HG03378 (cell line): ENCODE data around the gene SNRPA.
"Not testable (repeated sequence)": the region's sequence is repeated elsewhere in the genome, so short reads cannot be mapped to it uniquely, and the experiment has no call there.

Experiments used
- ATAC-seq: cut with Tn5 transposase; IDR thresholded peaks from one replicate; pipeline ENCODE4 v1.9.1; 2021; ENCODE audit warnings: mild to moderate bottlenecking, moderate library complexity; ENCODE audit not compliant: unreplicated experiment

The SNRPA gene

GRCh38 chr19:40721140-40721486, 29.9 kb upstream of the SNRPA start:
- no peak for ATAC-seq

DNA sequence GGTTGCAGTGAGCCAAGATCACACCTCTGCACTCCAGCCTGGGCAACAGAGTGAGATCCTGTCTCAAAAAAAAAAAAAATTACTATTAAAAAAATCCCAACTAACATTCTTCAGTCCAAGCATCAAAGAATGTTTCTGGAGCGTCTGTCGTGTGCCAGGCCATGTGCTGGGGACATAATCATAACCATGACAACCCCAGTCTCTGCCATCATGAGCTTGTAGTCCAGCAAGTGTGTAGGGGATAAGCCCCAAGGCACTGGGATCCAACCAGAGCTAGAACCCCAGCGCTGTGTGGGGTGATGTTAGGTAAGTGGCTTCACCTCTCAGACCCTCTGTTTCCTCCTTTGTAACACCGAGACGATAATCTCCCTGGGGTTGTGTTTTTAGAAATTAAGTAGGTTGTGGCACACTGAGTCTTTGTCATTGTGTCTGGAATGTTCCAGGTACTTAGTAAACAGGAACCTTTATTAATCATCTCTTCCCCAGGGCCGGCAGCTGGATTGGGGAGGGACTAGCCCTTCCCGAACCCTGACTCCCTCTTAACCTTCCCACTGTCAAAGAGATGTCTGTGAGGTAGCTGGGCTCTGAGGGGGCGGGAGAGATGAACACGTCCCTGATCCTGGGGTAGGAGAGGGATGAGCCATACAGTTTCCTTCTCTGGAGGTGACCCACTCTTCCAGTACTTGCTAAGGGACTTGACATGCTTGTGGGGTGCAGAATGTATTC, 28.9 kb upstream of the SNRPA start:
- no peak for ATAC-seq

GRCh38 chr19:40723661-40724254, 27.2 kb upstream of the SNRPA start:
- ATAC-seq = no peak

- no peak for ATAC-seq
Observed at GRCh38 chr19:40724315-40724714, 26.7 kb upstream of the SNRPA start.

GRCh38 chr19:40724855-40725254, 26.1 kb upstream of the SNRPA start:
- ATAC-seq = no peak

GRCh38 chr19:40726279-40726678, 24.7 kb upstream of the SNRPA start:
- ATAC-seq = no peak

- ATAC-seq = not testable (repeated sequence)
Observed at GRCh38 chr19:40730065-40730464, 20.9 kb upstream of the SNRPA start.

GRCh38 chr19:40732304-40732703, 18.7 kb upstream of the SNRPA start:
- ATAC-seq = not testable (repeated sequence)

DNA sequence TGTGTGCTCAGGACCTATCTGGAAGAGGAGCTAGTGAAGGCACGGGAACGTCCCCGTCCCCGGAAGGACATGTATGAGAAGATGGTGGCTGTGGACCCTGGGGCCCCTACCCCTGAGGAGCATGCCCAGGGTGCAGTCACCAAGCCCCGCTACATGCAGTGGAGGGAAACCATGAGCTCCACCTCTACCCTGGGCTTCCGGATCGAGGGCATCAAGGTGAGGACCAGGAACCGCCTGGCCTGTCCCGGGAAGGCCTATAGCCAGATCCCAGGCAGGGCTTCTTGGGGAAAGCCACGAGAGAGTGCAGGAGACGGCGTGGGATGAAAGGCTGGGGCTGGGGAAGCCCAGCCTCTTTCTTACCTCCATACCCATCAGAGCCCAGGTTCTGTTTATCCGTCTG, 17.9 kb upstream of the SNRPA start:
- no peak for ATAC-seq

DNA sequence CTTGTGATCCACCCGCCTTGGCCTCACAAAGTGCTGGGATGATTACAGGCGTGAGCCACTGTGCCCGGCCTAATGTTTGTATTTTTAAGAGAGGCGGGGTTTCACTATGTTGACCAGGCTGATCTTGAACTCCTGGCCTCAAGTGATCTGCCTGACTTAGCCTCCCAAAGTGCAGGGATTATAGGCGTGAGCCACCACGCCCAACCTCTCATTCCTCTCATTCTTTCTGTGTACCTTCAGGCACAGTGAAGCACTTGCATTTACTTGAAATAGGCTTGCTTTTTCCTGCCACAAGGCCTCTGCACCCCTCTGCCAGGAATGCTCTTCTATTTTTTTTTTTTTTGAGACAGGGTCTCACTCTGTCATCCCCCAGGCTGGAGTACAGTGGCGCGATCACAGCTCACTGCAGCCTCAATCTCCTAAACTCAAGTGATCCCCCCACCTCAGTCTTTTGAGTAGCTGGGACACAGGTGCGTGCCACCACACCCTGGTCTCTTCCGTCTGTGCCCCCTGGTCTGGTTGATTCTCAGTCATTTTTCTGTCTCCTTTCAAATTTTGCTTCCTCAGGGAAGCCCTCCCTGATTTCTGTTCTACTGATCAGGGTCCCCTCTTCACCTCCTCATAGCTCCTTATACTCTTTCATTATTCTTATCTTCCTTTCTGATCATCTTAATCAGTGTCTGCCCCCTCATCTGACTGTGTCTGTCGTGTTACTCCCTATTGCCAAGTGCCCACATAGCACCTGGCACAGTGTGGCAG, 15.8 kb upstream of the SNRPA start:
- no peak for ATAC-seq

DNA sequence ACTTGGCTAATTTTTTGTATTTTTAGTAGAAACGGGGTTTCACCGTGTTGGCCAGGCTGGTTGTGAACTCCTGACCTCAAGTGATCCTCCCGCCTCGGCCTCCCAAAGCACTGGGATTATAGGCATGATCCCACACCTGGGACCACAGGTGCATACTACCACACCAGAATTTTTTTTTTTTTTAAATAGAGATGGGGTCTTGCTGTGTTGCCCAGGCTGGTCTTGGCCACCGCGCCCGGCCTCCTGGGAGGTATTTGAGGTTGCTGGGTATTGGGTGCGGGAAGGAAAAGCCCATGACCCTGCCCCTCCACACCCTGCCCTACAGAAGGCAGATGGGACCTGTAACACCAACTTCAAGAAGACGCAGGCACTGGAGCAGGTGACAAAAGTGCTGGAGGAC, 14.3 kb upstream of the SNRPA start:
- no peak for ATAC-seq

GRCh38 chr19:40737102-40737644, 13.8 kb upstream of the SNRPA start:
- no peak for ATAC-seq

- no peak for ATAC-seq
Observed at GRCh38 chr19:40739030-40739839, 11.8 kb upstream of the SNRPA start.

DNA sequence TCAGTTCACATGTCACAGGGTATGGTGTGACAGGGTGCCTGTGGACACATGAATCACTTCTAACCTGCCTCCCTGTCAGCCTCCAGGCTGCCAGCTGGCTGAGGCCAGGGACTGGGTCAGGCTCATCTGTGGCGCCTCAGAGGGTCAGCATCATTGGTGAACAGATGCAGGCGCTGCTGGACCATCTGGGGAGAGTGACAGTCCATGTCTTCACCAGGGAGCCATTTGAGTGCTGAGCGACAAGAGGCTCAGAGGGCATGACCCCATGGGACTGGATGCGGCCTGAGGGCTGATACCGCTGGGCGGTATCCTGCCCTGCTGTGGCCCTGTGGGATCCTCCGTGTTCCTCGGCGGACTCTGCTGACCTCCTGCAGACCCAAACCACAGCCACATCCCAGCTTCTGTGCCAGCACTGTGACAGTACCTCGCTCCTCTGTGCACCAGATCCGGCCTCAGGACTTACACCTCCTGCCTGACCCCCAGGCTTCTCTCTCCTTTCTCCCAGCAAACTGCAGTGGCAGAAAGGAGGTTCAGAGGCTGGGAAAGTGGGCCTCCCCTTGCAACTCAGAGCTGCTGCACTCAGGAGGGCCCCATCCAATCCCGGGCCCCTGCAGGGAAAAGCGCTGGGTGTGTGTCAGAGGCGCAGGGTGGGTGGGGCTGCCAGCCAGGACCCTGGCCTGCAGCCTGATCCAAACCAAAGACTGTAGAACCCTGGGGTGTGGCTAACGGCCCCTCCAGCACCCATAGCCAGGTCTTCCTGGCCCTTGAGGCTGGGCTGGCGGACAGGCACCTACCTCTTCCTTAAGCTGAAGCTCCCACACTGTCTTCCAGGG, 10.9 kb upstream of the SNRPA start:
- ATAC-seq = no peak

GRCh38 chr19:40740747-40741146, 10.3 kb upstream of the SNRPA start:
- no peak for ATAC-seq

DNA sequence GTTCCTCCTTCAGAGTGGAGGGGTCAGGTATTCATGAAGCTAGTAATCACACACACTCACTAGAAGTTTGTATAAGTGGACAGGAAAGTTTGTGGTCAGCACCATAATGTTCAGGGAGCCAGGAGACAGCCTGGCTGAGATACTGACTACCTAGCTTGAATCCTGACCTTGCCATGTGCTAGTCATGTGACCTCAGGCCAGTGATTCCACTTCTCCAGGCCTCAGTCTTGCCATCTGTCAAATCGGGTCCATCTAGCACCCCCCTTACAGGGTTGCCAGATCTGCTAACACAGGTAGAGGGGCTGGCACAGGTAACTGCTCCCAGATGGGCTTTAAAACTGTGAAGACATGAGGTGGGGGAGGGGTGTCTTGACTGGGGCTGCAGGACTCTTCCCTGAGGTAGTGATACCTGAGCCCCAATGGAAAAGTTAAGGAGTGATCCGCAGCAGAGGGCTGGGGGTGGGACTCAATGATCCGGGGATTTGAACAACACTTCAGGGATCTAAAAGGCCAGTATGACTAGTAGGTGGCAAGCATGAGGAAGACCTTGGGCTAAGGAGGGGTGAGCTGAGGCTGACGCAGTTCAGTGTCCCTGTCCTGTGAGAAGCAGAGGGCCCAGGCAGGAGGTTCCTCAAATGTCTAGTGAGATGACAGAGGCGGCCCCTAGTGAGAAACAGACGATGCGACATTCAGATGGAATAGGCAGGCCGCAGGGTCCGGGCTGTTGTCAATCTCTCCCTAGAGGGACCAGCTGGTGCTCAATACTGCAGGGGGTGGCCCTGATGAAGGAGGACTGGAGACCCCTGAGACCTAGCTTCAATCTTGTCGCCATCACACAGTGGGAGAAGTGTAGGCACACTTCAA, 9.2 kb upstream of the SNRPA start:
- no peak for ATAC-seq

DNA sequence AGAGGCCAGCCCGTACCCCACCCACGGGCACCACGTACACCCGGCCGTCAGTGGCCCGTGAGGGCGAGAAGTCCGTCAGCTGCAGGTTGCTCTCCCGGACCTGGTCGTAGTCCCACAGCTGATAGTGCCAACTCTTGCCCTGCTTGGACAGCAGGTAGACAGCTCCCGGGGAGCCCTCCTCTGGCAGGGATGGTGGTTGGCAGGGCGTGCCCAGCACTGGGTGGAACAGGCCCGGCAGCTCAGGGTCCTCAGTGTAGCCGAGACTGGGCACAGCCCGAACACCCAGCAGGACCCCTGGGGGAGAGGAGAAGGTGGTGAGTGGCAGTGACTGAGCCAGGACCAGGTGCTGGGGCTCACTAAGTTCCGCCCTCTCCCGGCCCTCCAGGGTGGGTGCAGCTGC, 8.5 kb upstream of the SNRPA start:
- ATAC-seq = no peak

DNA sequence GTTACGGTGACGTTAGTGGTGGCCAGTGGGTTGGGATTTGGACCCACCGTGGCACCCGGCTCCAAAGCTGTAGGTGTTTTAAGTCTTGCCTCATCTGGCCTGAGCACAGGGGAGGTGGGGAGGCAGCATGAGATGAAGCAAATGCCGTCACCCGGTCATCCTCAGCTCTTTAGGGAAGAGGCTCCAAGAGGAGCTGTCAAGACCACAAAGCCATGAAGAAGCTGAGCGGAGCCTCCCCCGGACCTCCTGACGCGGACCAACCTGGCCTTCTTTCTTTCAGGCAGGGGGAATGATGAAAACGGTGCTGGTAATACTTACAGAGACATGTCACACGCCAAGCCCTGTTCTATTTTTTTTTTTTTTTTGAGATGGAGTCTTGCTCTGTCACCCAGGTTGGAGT, 8.1 kb upstream of the SNRPA start:
- ATAC-seq = no peak

DNA sequence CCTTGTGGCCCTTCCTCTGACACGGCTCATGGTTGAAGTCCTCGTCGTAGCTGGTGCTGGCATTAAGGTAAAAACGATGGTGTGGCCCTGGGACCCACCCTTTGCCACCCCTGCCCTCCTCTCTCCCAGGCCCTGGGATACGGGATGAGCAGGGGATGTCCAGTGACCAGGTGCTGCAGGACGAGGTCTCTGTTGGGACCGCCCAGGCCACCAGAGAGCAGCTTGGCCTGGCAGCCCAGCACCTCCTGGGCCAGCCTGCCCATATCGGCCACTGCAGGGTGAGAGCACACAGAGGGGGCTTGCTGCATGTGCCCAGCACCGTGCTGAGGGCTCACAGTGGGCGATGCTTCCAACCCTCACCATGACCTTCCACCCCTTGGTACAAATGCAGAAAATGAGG, 7.1 kb upstream of the SNRPA start:
- ATAC-seq = no peak
